HepG2 (cell line): ENCODE measurements around the gene MIGA2. TPM values are rescaled to one million over a fixed set of nuclear protein-coding genes. Genes with fewer than 3 reads are reported as not detected.

ENCODE experiments used
- ATAC-seq: fragments of 200-7000 bp; cut with Tn5 transposase; 3 replicates; pipeline ENCODE4 v1.9.1; 2020; ENCODE audit warnings: mild to moderate bottlenecking, moderate library complexity
- BruUV-seq: library from RNA; stranded (reverse); fragments of 400-500 nt; replicated peaks from 2 replicates; lab custom pipeline; 2021; lab: Mats Ljungman, UMichigan
- CTCF ChIA-PET: fragments of 300-600 bp; formaldehyde crosslinking; extraction: SDS; loops from one replicate; lab custom pipeline; 2021; ENCODE audit warnings: low total read pairs, inconsistent platforms, low intra/inter-chr PET ratio; lab: Yijun Ruan, JAX
- POLR2A ChIA-PET: fragments of 350-600 bp; sonication (Branson Sonifier 250); formaldehyde crosslinking; loops from one replicate; lab custom pipeline; 2020; ENCODE audit warnings: antibody characterized with exemption, inconsistent platforms; lab: Yijun Ruan, JAX
- DNase-seq: peaks from one replicate; pipeline ENCODE4 v3.0.0-alpha.2; 2015; ENCODE audit warnings: low spot score
- FAIRE-seq: peaks from 3 replicates; lab custom pipeline; 2011; peaks lifted over from hg19 to GRCh38; lab: Jason Lieb, UNC
- H2AFZ ChIP-seq: one replicate; pipeline ENCODE4 v1.6.1; 2011; ENCODE audit warnings: low read length, inconsistent platforms
- H3K27ac ChIP-seq: fragments of 300-600 bp; 3 replicates; pipeline ENCODE4 v1.8.0; 2011; ENCODE audit warnings: mixed run types, mild to moderate bottlenecking, mixed read lengths, low read length, inconsistent platforms; ENCODE audit not compliant: insufficient read depth; ENCODE audit errors: extremely low read length
- H3K27me3 ChIP-seq, 2 experiments: fragments of 200-600 bp in 1 of 2; 2 replicates in 1 of 2; 3 replicates in 1 of 2; pipeline versions ENCODE4 v1.6.0 to v1.8.0; 2011; ENCODE audit warnings: low read length in 2 of 2, mild to moderate bottlenecking in 2 of 2, moderate library complexity in 2 of 2, inconsistent platforms in 1 of 2; ENCODE audit not compliant: insufficient read depth in 2 of 2, control insufficient read depth in 1 of 2
- H3K36me3 ChIP-seq, 2 experiments: fragments of 200-600 bp in 1 of 2; replicated peaks in 1 of 2; 2 replicates in 1 of 2; 3 replicates in 1 of 2; pipeline versions ENCODE4 v1.5.1 to v1.8.0; 2011; ENCODE audit warnings: low read length in 2 of 2, inconsistent platforms in 1 of 2; ENCODE audit not compliant: insufficient read depth in 2 of 2, control insufficient read depth in 1 of 2
- H3K4me1 ChIP-seq: 2 replicates; pipeline ENCODE4 v1.5.1; 2012; ENCODE audit warnings: low read length, inconsistent platforms; ENCODE audit not compliant: insufficient read depth
- H3K4me2 ChIP-seq: 2 replicates; pipeline ENCODE4 v1.6.0; 2011; ENCODE audit warnings: low read depth, low read length, inconsistent platforms
- H3K4me3 ChIP-seq, 3 experiments: fragments of 200-600 bp in 1 of 3; sonication (generic), shearing (Covaris generic) in 1 of 3; replicated peaks in 1 of 3; 2 replicates each; pipeline ENCODE4 v1.5.1; 2011 to 2016; ENCODE audit warnings: low read length in 3 of 3, inconsistent platforms in 2 of 3, low read depth in 2 of 3, mild to moderate bottlenecking in 2 of 3, control low read depth in 1 of 3, mixed read lengths in 1 of 3; ENCODE audit not compliant: insufficient read depth in 1 of 3
- H3K79me2 ChIP-seq: one replicate; pipeline ENCODE4 v1.6.1; 2011; ENCODE audit warnings: low read length, inconsistent platforms; ENCODE audit not compliant: insufficient read depth
- H3K9ac ChIP-seq: 2 replicates; pipeline ENCODE4 v1.6.0; 2011; ENCODE audit warnings: mild to moderate bottlenecking, low read depth, low read length, inconsistent platforms; ENCODE audit not compliant: insufficient read depth
- H3K9me3 ChIP-seq: 2 replicates; pipeline ENCODE4 v1.5.1; 2012; ENCODE audit warnings: mild to moderate bottlenecking, low read length
- H4K20me1 ChIP-seq: 2 replicates; pipeline ENCODE4 v1.6.0; 2011; ENCODE audit warnings: inconsistent platforms, mild to moderate bottlenecking, low read length, moderate library complexity; ENCODE audit not compliant: insufficient read depth
- ARNT2 ChIP-seq: sonication (generic); formaldehyde crosslinking; IDR thresholded peaks from 2 replicates; pipeline ENCODE4 v1.8.0; 2022; ENCODE audit warnings: mild to moderate bottlenecking, low read depth, missing genetic modification reagents, moderate library complexity
- CENPT ChIP-seq: sonication (generic); formaldehyde crosslinking; IDR thresholded peaks from 2 replicates; pipeline ENCODE4 v1.8.0; 2022; ENCODE audit warnings: low read depth, mild to moderate bottlenecking, moderate library complexity, missing genetic modification reagents
- EEA1 ChIP-seq: sonication (generic); formaldehyde crosslinking; IDR thresholded peaks from 2 replicates; pipeline ENCODE4 v1.5.1; 2020; ENCODE audit warnings: mild to moderate bottlenecking, missing genetic modification reagents, borderline replicate concordance
- FOXJ3 ChIP-seq: sonication (generic); formaldehyde crosslinking; IDR thresholded peaks from 2 replicates; pipeline ENCODE4 v1.4.0; 2020; ENCODE audit warnings: missing genetic modification reagents, mild to moderate bottlenecking, borderline replicate concordance
- KLF15 ChIP-seq: sonication (generic); formaldehyde crosslinking; IDR thresholded peaks from 2 replicates; pipeline ENCODE4 v1.8.1; 2023; ENCODE audit warnings: borderline replicate concordance, mild to moderate bottlenecking, inconsistent platforms, missing genetic modification reagents, mixed read lengths
- NFE2 ChIP-seq: sonication (generic); formaldehyde crosslinking; IDR thresholded peaks from 2 replicates; pipeline ENCODE4 v1.4.0; 2020; ENCODE audit warnings: missing genetic modification reagents
- NR2F2 ChIP-seq: IDR thresholded peaks from 2 replicates; pipeline ENCODE4 v1.6.1; 2012; ENCODE audit warnings: low read depth, inconsistent platforms, borderline replicate concordance
- SAFB2 ChIP-seq: sonication (generic); formaldehyde crosslinking; IDR thresholded peaks from 2 replicates; pipeline ENCODE4 v1.5.1; 2020; ENCODE audit warnings: missing genetic modification reagents, low read depth, mild to moderate bottlenecking, borderline replicate concordance
- SAP130 ChIP-seq: IDR thresholded peaks from 2 replicates; pipeline ENCODE4 v1.6.1; 2016; ENCODE audit warnings: low read depth
- SOX6 ChIP-seq, 2 experiments: fragments of 450-650 bp in 1 of 2; sonication (generic) in 1 of 2; formaldehyde crosslinking in 1 of 2; IDR thresholded peaks; 2 replicates each; pipeline versions ENCODE4 v1.4.0 to v1.6.1; 2017 to 2020; ENCODE audit warnings: antibody characterized with exemption in 1 of 2, mild to moderate bottlenecking in 1 of 2, missing genetic modification reagents in 1 of 2
- ZFAT ChIP-seq: sonication (generic); formaldehyde crosslinking; conservative IDR thresholded peaks from 2 replicates; pipeline ENCODE4 v1.8.1; 2023; ENCODE audit warnings: missing genetic modification reagents, inconsistent platforms
- ZFP91 ChIP-seq: sonication (generic); formaldehyde crosslinking; IDR thresholded peaks from 2 replicates; pipeline ENCODE4 v1.9.0; 2022; ENCODE audit warnings: missing genetic modification reagents, mild to moderate bottlenecking, borderline replicate concordance
- ZNF264 ChIP-seq: sonication (generic); formaldehyde crosslinking; IDR thresholded peaks from 2 replicates; pipeline ENCODE4 v1.4.0; 2020; ENCODE audit warnings: missing genetic modification reagents
- ZNF282 ChIP-seq: fragments of 450-650 bp; IDR thresholded peaks from 2 replicates; pipeline ENCODE4 v1.6.1; 2018; ENCODE audit not compliant: partially characterized antibody
- ZNF646 ChIP-seq: sonication (generic); formaldehyde crosslinking; IDR thresholded peaks from 2 replicates; pipeline ENCODE4 v1.9.0; 2021; ENCODE audit warnings: mild to moderate bottlenecking, missing genetic modification reagents
- ZNF720 ChIP-seq: sonication (generic); formaldehyde crosslinking; IDR thresholded peaks from 2 replicates; pipeline ENCODE4 v1.4.0; 2020; ENCODE audit warnings: missing genetic modification reagents
- ZNF75D ChIP-seq: sonication (generic); formaldehyde crosslinking; IDR thresholded peaks from 2 replicates; pipeline ENCODE4 v1.8.1; 2023; ENCODE audit warnings: missing genetic modification reagents, mild to moderate bottlenecking, borderline replicate concordance
- WGBS: methylation state at CpG from one replicate; pipeline ENCODE4 v1.1.6; 2017; ENCODE audit warnings: low lambda C conversion rate; 5-methylcytosine and 5-hydroxymethylcytosine counted together
- in situ Hi-C: cut with HindIII; loops from 2 replicates; pipeline ENCODE4 v1.10.0; 2017; ENCODE audit warnings: low pct_unique_long_range_greater_than_20kb; ENCODE audit not compliant: extremely low pct_ligation_motif_present
- intact Hi-C: fragments of 100-400 bp; cut with micrococcal nuclease; formaldehyde crosslinking; loops from one replicate; pipeline ENCODE4 v1.10.0; 2022; ENCODE audit not compliant: unreplicated experiment
- polyA plus RNA-seq, 8 experiments: library from polyadenylated mRNA; depleted of rRNA in 3 of 8; stranded (reverse) in 7 of 8; unstranded in 1 of 8; fragments of >200 nt; fragmentation: Illumina TruSeq in 4 of 8; extraction: Trizol in 4 of 8; gene quantifications; 2 replicates each; pipeline versions ENCODE4 v1.2.1 to v1.2.3, GENCODE V29; 2011 to 2016; ENCODE audit warnings: low read depth in 4 of 8, missing spikeins in 1 of 8, mixed read lengths in 1 of 8; ENCODE audit not compliant: insufficient read depth in 1 of 8
- total RNA-seq, 5 experiments: library from RNA; depleted of rRNA; stranded (reverse); fragments of >200 nt; fragmentation: Illumina TruSeq; extraction: Trizol; gene quantifications; 2 replicates each; pipeline ENCODE4 v1.2.3, GENCODE V29; 2016; ENCODE audit warnings: low read depth in 1 of 5

The MIGA2 gene
- total and polyA plus RNA-seq, 2 of the 13 experiments (the other 11 are each of a cell fraction or from before 2014, with no cell fraction given), result 10.8 to 17.1 TPM

GRCh38 chr9:129054163-129054851 lies 17.9 kb downstream of the MIGA2 start:
- in situ Hi-C loops, result no loop called here
- no peak for DNase-seq
- Histone ChIP-seq H3K79me2 (no peaks in the 10 kb centered on the region), H3K4me3 (no peak overlapping the region), H3K4me2 (no peak overlapping the region), H3K27me3 (no peaks in the 10 kb centered on the region), H3K4me1 (peaks cover 20% of the 10 kb centered on the region), H3K9ac (no peak overlapping the region), H3K36me3 (peaks cover 0 to 9% of the 10 kb centered on the region in 2 experiments; a peak in 3 of 5 replicates), H3K27ac (no peak overlapping the region), H2AFZ (no peak overlapping the region), H3K9me3 (no peaks in the 10 kb centered on the region), H4K20me1 (no peaks in the 10 kb centered on the region)
- intact Hi-C loops, result no loop called here
- ChIA-PET CTCF (no interaction called here), POLR2A (interaction anchor here (0.6 kb wide), 1 partner anchor 9 kb away, joined by 4 read pairs; no protein-coding TSS in a partner anchor)
- no TSS peak for BruUV-seq
- no peak for FAIRE-seq
- WGBS, result 72% methylated on average over 4 of the region's 5 CpGs
- ATAC-seq, result no peak
- TF ChIP-seq ZNF75D (CRISPR knock-in tag) (no peak), NR2F2 (no peak), KLF15 (CRISPR knock-in tag) (no peak), ZFP91 (CRISPR knock-in tag) (no peak), NFE2 (CRISPR knock-in tag) (no peak), ZNF282 (no peak), EEA1 (CRISPR knock-in tag) (no peak), ZNF646 (CRISPR knock-in tag) (no peak), SAFB2 (no peak), ZNF264 (CRISPR knock-in tag) (no peak), ZFAT (no peak), FOXJ3 (CRISPR knock-in tag) (no peak), ARNT2 (CRISPR knock-in tag) (no peak), SOX6 (IDR thresholded peaks at IDR 0.05) (no peak), SOX6 (CRISPR knock-in tag; IDR thresholded peaks at IDR 0.05) (no peak), ZNF720 (CRISPR knock-in tag) (no peak), CENPT (no peak), SAP130 (CRISPR knock-in tag) (no peak)
